Stimulated activated CD8-positive, alpha-beta memory T cell treated with anti-CD3 and anti-CD28 coated beads, Interleukin-4, amount 100 ng/mL, for 1 hour (primary cell): ENCODE measurements around the gene CLDN10.
"Not testable (repeated sequence)": the region's sequence is repeated elsewhere in the genome, so short reads cannot be mapped to it uniquely, and the experiment has no call there.

Source experiments
- DNase-seq, 2 donors: peaks; one replicate each; pipeline ENCODE4 v3.0.0-alpha.2; 2020; ENCODE audit warnings: low read depth in 2 of 2, low spot score in 1 of 2

The CLDN10 gene

DNA sequence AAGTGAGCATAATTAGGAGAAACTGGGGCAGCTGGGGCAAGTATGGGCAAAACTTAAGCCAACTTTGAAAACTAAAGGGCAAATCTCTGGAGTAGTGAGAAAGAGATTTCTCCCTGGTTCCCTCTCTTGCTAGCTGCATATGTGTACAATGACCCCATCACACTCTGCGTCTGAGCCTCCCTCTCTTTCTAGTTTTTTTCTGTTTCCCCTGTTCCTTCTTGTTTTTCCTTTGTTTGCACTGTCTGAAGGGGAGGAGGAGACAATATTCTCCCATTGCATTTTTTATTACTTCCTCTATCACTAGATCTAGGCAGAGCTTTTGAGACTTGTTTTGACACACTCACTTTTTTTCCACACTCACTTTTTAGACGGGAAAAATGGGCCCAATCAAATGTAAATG is 11.2 kb upstream of the CLDN10 start:
- no peak for DNase-seq

DNA sequence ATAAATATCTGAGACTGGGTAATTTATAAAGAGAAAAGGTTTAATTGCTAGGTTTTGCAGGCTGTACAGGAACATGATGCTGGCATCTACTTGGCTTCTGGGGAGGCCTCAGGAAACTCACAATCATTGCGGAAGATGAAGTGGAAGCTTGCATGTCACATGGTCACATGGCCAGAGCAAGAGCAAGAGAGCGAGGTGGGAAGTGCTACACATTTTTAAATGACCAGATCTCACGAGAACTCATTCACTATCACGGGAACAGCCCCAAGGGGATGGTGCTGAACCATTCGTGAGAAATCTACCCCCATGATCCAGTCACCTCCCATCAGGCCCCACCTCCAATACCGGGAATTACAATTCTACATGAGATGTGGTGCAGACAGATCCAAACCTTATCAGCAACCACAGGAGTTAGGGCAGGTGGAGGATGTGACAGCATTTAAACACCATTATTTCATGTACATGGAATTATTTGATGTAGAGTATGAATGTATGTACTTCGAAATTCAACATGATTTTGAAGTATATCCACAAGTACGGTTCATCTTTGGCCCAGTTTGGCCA is 10.5 kb upstream of the CLDN10 start:
- no peak for DNase-seq

DNA sequence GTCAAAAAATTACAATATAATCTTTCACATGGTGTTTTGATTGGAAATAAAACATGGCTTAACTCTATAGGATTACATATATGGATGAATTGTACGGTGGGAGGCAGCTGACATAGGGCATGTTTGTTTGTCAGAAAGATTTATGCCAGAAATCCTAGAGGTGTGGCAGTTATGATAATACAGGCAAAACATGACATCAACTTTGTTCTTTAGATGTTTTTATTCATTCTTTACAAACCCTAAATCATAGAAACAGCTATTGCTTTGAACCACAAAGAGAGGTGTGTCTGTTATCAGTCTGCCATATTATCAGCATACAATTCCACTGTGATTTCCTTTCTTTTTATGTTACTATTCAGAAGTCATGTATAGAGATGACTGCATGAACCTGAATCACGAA is 8.2 kb upstream of the CLDN10 start:
- no peak for DNase-seq

DNA sequence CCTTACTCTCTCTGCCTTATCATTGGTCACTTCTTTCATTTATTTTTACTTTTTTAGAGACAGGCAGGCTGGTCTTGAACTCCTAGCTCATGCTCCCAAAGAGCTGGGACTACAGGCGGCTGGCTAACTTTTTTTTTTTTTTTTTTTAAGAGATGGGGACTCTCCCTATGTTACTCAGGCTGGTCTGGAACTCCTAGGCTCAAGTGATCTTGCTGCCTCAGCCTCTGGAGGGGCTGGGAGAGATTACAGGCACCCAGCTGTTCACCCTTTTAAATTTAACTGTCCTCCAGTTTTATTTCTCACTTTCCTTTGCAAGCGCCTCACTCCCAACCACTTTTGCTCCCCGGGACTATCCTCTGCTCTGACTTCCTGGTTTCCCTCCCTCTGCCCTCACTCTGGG is 5.6 kb upstream of the CLDN10 start:
- no peak for DNase-seq

DNA sequence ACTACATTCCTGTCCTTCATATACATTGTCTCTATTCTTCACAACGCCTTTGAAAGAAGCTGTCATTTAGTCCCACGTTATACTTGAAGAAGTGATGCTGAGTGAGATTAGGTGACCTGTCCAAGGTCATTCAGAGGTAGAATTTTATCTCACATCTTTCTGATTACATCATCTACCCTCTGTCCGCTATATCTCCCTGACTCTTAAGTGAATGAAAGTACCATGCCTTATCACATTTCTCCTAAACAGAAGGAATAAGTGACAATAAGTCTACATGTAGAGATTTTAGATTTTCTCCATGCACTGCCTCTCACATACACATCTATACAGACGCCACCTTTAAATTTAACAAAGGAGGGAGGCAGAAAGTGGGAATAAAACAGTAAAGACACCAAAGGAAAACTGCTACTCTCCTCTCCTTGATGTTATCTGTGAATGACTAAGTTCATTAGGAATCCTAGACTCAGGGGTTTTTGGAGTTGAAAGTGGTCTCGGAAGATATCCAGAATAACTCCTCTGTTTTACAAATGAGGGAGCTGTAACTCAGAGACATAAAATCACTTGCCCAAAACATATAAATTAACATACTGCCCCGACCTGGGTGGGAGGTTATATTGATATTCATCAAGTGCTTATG is 4.9 kb upstream of the CLDN10 start:
- DNase-seq, result no peak

DNA sequence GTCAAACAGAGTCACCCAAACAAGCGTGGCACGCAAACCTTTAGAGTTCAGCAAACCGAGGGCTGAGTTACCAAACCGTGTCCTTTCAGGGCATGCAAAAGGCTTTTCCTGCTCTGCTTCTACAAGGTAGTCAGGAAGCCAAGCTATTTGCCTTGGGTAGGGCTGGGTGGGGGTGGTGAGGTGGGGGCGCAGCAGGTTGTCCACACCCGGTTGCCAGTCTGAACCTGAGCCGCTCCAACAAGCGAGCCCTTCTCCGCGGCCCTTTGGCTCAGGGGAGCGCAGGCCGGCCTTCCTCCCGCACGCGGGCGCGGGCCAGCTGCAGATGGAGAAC is 347 bp upstream of the CLDN10 start:
- DNase-seq, result no peak

DNA sequence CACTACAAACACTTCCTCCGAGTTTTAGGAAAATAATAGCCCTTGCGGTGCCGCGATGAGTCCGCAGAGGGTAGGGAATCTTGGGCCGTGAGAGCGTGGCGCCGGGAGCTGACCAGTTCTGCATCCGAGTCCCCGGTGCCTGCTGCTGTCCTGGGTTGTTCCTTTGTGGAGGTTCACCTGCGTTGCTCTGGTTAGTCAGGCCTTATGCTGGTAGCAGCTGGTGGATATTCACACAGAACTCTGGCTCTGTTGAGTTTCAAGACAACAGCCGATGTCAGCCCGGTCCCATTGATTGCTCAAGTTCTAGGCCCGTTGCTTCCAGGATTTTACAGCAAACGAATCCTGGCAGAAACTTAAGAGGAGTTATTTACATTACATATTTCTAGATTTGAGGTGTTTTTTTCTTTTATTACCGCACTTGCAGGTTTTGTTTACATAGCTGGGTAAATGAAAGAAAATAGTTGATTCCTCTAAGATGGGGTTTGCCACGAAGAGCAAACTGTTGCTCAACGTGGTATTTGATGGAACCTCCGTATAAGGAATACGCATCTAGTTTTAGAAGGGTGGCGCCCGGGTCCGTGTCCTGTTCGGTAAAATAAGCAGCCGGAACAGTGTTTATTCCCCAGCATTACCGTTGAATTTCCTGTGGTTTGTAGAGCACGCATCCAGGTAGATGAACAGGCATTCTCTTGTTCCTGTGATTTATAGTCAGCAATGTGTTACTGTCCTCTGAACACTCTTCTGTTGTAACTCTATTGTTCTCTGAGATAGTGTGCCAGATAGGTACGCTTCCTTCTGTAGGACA is 1.3 kb downstream of the CLDN10 start:
- no peak for DNase-seq

DNA sequence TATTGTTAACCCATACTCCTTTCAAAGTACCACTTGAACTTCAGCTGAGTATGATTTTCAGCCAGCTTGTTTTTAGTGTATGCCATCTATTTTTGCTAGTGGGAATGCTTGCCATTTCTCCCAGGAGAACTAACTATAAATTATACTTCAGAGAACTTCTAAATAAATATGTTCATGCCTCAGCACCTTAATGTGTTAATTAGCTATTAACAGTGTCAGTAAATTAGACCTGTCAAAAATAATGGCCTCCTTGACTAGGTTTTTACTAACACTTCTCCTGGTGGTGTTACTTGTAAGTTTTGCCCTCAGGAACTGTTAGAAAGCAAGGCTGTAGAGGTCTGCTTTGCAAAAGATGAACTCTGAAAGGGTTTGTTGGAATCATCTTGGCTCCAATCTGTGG is 4.5 kb downstream of the CLDN10 start:
- DNase-seq, result no peak

DNA sequence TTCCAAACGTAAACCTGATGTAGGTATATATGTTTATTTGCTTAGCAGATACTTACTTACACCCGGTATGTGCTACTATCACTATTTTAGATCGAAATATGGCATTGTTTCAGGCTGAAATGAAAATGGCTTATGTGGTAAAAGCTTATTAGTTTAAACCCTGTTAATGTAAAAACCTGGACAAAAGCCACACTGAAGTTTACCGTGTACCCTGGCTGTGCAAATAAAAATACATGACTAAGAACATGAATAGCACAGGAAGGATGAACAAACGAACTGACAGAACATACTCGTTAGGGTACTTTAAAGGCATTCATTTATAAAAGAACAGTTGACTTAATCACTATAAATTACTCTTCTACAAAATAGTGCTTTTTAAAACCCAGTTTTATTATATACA is 6.6 kb downstream of the CLDN10 start:
- no peak for DNase-seq

DNA sequence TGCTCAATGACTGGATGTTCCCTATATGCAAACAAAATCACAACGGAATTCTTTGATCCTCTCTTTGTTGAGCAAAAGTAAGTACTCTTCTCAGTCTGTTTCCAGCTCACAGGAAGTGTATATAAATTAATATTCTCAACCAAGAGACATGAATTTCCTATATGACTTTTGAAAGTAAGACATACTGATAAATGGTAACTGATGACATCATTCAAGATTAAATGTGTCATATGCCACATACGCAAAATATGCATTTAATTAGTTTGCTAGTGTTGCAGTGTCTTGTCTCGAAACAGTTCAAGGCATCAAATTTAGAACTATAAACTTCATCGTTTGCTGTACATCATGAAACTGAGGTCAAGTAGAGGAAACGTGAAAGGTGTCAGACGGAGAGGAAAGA is 7.9 kb downstream of the CLDN10 start:
- DNase-seq, result no peak

DNA sequence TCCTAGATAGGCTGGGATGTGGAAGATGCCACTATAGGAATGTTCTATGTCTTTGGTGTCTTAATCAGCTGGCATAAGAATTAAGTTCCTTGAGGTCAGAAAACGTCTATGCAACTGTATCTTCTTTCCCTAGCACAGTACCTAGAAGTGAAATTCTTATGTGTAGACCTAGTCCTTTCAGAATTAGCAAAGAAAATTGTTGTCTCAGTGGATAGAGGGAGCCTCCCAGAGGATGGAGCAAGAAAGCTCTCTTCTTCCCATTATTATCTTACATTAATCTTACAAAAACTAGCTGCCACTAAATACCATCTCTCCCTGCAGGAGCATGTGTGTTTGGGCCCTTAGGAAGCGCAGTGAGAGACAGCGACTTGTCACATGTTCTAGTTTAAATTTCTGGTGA is 11.6 kb downstream of the CLDN10 start:
- no peak for DNase-seq

DNA sequence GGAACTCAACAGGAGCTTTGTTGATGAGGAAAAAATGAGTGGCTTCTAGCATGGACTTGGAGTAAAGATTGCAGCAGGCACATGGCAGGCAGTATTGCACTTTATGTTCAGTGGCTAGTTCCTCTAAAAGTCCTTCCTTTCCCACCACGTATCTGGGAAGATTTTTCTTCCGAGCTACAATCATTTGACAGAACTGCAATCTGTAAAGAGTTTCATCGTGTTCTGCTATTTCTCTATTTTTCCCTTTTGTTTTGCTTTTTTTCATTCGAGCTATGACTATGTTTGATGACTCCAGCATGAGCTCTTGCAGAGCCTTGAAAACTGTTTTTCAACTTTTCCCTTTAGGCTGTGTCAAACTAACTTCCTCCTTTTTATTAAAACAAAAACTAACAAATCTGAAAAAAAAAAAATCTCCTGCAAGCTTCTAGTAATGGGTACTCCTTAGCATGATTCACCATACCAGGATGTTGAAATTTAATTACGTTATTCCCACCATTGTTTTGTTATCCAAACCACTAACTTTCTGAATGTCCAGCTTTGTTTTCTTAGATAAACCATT is 12.3 kb downstream of the CLDN10 start:
- DNase-seq, result no peak

DNA sequence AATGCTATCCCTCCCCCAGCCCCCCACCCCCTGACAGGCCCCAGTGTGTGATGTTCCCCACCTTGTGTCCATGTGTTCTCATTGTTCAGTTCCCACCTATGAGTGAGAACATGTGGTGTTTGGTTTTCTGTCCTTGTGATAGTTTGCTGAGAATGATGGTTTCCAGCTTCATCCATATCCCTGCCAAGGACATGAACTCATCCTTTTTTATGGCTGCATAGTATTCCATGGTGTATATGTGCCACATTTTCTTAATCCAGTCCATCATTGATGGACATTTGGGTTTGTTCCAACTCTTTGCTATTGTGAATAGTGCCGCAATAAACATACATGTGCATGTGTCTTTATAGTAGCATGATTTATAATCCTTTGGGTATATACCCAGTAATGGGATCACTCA is 13.2 kb downstream of the CLDN10 start:
- not testable (repeated sequence) for DNase-seq

DNA sequence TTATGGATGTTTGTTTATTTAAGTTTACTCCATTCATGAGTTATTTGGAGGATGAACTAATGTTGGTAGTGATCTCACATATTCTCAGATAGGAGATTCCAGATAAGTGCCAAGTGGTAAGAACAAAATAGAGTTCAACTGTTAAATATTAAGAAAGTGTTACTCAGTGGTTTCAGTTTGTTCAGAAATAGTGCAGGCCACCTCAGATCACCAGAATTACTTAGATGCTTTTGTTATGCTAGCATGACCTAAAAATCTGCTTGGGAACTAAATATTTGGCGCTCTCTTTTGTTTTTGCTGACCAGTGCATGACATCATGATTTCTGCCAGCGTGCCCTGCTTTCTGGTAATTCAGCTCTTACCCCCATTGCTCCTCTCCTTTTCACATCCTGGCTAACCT is 15.6 kb downstream of the CLDN10 start:
- DNase-seq, result no peak

DNA sequence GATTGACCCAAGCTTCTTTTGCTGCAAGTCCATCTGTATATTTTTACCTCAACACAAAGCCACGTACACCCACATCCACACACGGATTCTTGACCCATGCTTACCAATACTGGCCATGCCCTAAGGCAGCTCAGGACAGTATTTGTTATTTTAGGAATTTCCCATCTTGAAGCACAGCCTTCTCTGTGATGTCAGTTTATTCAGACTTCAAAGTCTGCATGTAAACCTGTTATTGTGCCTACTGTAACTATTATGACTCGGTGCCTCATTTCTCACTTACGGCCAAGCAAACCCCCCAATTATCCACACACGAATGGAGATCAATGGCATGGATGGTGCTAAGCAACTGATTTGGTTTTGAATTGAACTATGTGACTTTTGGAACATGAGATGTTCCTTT is 17.5 kb downstream of the CLDN10 start:
- DNase-seq, result no peak

DNA sequence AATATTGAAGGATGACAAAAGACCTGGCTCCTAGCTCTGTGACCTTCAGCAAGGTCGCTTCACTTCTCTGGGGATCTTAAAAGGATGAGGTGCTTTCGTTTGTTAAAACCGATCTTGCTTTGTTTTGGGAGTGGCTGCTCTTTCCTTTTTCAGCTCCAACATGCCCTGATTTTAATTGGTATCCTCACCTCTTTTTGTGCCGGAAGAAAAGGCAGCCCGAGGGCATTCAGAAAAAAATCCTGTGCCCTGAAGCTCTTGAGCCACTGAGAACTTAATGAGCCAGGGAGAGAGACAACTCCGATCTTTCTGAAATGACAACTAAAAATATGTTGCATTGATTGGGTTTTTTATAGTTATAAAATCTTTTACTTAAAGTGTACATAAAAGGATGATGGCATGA is 19.4 kb downstream of the CLDN10 start:
- DNase-seq, result no peak

DNA sequence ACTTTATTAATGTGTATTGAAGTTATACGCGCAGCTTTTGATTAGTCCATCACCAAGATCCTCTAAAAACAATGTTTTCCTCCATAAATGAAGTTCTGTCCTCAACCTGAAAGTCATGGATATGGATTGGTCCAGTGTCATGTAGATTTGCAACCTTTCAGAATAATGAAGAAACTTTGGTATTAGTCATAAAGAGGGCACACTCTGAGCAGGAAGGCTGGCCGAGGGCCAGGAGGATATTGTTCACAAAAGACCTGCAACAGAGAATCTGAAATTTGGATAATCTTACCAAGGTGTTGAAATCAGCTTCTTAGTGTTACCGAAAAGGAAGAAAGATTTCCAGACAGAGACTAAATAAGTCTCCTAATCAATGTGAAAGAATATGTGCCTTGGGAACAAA is 20.7 kb downstream of the CLDN10 start:
- no peak for DNase-seq

DNA sequence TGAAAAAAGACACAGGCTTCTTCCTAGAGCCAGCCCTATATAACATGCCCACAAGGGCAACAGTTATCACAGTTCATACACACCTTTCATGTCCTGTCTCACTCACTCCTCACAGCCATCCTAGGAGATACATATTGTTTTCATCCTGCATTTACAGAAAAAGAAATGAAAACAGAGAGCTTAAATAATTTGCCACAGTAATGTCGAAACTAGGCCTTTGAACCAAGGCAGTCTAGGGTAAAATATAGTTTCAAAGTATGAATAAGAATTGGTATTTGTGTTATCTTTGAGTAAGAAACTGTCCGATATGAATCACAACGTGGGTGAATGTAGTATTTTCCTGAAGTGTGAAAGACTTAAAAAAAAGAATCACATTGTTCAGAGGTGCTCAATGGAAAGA is 26.8 kb downstream of the CLDN10 start:
- DNase-seq, result no peak

DNA sequence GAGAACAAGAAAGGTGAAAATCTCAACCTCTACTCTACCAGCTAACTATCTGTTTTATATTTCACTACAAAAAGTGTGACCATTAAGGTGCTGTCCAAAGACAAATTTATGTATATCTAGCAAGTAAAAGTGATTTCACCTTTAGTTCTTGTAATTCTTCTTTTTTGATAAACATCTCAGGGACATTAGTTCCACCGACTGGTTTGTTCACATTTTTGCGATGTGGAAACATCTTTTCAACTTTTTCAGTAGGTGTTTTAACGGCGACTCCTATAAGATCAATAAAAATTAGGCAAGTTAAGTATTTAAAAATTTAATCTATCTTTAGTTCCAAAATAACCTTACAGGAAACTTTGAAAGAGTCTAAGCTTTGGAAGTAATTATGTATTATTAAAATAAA is 33.3 kb downstream of the CLDN10 start:
- no peak for DNase-seq

DNA sequence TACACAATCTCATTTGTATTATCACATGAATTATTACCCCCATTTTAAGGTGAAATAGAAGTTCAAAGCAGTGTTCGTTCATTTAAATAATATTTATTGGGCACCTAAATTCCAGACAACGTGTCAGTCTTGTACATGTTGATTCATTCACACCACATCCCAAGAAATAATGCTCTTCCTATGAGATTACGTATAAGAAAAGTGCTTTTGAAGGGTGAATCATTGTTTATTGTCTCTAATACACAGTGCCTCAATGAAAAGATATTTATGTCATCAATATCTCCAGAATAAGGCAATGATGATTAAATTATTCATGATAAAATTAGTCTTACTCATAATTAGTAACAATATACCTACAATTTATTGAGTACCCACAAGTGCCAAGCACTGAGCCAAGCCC is 35.6 kb downstream of the CLDN10 start:
- DNase-seq, result no peak

DNA sequence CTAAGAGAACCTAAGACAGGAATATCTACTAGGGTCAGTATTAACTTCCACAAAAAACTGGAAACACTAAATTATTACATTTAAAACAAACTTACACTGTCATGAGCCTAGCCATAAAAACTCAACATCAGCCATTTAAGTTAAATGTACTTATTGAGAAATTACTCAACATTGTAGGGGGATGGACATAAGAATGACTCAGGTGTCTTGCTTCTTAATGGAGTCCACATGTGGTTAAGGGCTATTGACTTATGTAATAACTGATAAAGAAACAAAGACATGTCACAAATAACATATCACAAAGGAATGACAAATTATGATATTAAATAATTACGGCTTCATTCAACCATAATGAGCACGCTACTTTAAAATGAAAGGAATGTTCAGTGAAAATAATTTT is 36.2 kb downstream of the CLDN10 start:
- no peak for DNase-seq

DNA sequence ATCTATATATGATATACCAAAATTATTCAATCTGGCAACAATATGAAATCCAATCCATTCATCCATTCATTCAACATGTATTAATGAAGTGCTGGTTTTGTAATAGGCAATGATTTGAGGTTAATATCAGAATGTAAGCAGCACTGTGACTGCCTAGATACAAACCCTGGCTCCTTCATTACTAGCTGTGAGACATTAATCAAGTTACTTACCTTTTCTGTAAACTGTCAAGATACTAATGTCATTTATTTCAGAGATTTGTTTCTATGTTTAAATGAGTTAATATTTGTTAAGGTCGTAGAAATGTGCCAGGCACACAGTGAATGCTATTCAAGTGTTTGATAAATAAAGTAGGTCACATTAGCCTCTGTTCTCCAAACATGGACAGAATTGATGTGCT is 40.9 kb downstream of the CLDN10 start:
- no peak for DNase-seq

DNA sequence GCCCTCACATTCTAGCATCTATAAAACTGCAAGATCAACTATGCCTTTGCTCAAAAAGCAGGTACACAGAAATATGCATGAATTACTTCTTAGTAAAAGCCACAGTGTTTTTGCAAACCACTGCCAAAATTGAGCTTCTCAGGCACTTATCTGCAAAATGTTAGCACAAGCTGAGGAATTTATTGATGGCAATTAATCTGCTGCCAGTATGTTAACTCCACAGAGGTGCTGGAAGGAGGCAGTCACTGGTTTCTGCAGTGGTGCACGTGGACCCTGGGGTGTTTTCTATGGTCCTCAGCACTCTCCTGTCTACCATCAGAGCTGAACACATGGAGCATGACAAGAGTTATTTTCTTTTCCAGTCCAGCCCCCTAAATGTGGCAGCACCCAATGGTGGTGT is 44.2 kb downstream of the CLDN10 start:
- DNase-seq, result no peak
